ENCODE measurements around the gene PRDM16.

PRDM16 gene

GRCh38 chr1:3158347-3158746 is 89.3 kb downstream of the PRDM16 start (continued):
- peak; percentile 43; the same call in 1 of the 2 replicates for TF ChIP-seq ZNF366 (tag by site-specific recombination; conservative IDR thresholded peaks at IDR 0.05)
- no peak for TF ChIP-seq ZNF394 (tag by site-specific recombination; IDR thresholded peaks at IDR 0.05; ENCODE audit: borderline replicate concordance)
- no peak for TF ChIP-seq ZSCAN23 (tag by site-specific recombination; IDR thresholded peaks at IDR 0.05)
- TF ChIP-seq ZNF175 (tag by site-specific recombination; IDR thresholded peaks at IDR 0.05) = no peak
- TF ChIP-seq GLIS2 (tag by site-specific recombination; IDR thresholded peaks at IDR 0.05) = no peak
- TF ChIP-seq ZNF473 (tag by site-specific recombination; IDR thresholded peaks at IDR 0.05) = no peak

GRCh38 chr1:3159121-3159520 is 90.1 kb downstream of the PRDM16 start:
- no peaks in the 10 kb centered on the region for H3K36me3 ChIP-seq (ENCODE audit: control insufficient read depth in 2 of 2, insufficient read depth in 1 of 2, low read length in 2 of 2)
- no peaks in the 10 kb centered on the region for H3K4me1 ChIP-seq (ENCODE audit: control insufficient read depth, insufficient read depth, low read length)
- CTCF ChIA-PET = no interaction called here
- TF ChIP-seq ZBTB17 (tag by site-specific recombination; IDR thresholded peaks at IDR 0.05) = no peak
- H3K9me3 ChIP-seq (ENCODE audit: control insufficient read depth, insufficient read depth, low read depth, low read length) = no peaks in the 10 kb centered on the region
- POLR2A ChIA-PET = no interaction called here
- H3K27ac ChIP-seq (ENCODE audit: extremely low read depth, low read depth, low read length) = no peak overlapping the region
- H3K4me3 ChIP-seq (ENCODE audit: low read depth, low read length) = no peak overlapping the region

- Histone ChIP-seq H3K36me3 (ENCODE audit: control insufficient read depth in 2 of 2, insufficient read depth in 1 of 2, low read length in 2 of 2) (no peaks in the 10 kb centered on the region), H3K4me3 (ENCODE audit: low read depth, low read length) (no peak overlapping the region), H3K9me3 (ENCODE audit: control insufficient read depth, insufficient read depth, low read depth, low read length) (no peaks in the 10 kb centered on the region), H3K27ac (ENCODE audit: extremely low read depth, low read depth, low read length) (no peak overlapping the region), H3K4me1 (ENCODE audit: control insufficient read depth, insufficient read depth, low read length) (no peaks in the 10 kb centered on the region)
- ChIA-PET CTCF (no interaction called here), POLR2A (no interaction called here)
- no peak for TF ChIP-seq EGR2 (tag by site-specific recombination; IDR thresholded peaks at IDR 0.05; ENCODE audit: low read depth)
- no peak for TF ChIP-seq BCL11B (tag by site-specific recombination; IDR thresholded peaks at IDR 0.05; ENCODE audit: low read depth)
- no peak for TF ChIP-seq ZNF16 (tag by site-specific recombination; IDR thresholded peaks at IDR 0.05; ENCODE audit: low read depth)
- no peak for TF ChIP-seq ZNF585B (tag by site-specific recombination; IDR thresholded peaks at IDR 0.05)
- no peak for TF ChIP-seq ZNF654 (tag by site-specific recombination; IDR thresholded peaks at IDR 0.05; ENCODE audit: low read depth)
- TF ChIP-seq HOXC10 (CRISPR knock-in tag; IDR thresholded peaks at IDR 0.05) = no peak
- TF ChIP-seq ZNF292 (tag by site-specific recombination; IDR thresholded peaks at IDR 0.05; ENCODE audit: borderline replicate concordance, low read depth) = no peak
- TF ChIP-seq ZSCAN16 (tag by site-specific recombination; IDR thresholded peaks at IDR 0.05) = no peak
- no peak for TF ChIP-seq ZNF239 (tag by site-specific recombination; IDR thresholded peaks at IDR 0.05)
- no peak for TF ChIP-seq ZNF701 (tag by site-specific recombination; IDR thresholded peaks at IDR 0.05)
- TF ChIP-seq ZNF426 (tag by site-specific recombination; IDR thresholded peaks at IDR 0.05) = no peak
- TF ChIP-seq ZNF335 (tag by site-specific recombination; conservative IDR thresholded peaks at IDR 0.05) = no peak
- no peak for TF ChIP-seq TSHZ1 (tag by site-specific recombination; IDR thresholded peaks at IDR 0.05; ENCODE audit: borderline replicate concordance)
- TF ChIP-seq ZNF658 (tag by site-specific recombination; IDR thresholded peaks at IDR 0.05) = no peak
- TF ChIP-seq ZNF501 (tag by site-specific recombination; IDR thresholded peaks at IDR 0.05) = no peak
- TF ChIP-seq ZNF621 (tag by site-specific recombination; IDR thresholded peaks at IDR 0.05) = no peak
- TF ChIP-seq RBAK (tag by site-specific recombination; IDR thresholded peaks at IDR 0.05) = no peak
- TF ChIP-seq ZNF473 (tag by site-specific recombination; IDR thresholded peaks at IDR 0.05) = no peak
Measured at GRCh38 chr1:3159996-3160395, 91.0 kb downstream of the PRDM16 start.
